Subcutaneous adipose tissue (tissue), 4 donors: ENCODE data around the gene OPRL1. TPM values are rescaled to one million over a fixed set of nuclear protein-coding genes. Genes with fewer than 3 reads are reported as not detected.

ENCODE experiments used
- total RNA-seq, 4 donors: library from RNA; depleted of rRNA; stranded (reverse); fragments of >200 nt; gene quantifications; one replicate each; pipeline ENCODE4 v1.1.0, GENCODE V29; 2016
- TF ChIP-seq, protein P1 (sequence below): fragments of 450-650 bp; IDR thresholded peaks from one replicate; pipeline ENCODE4 v1.5.1; 2016; ENCODE audit warnings: low read depth, mild to moderate bottlenecking, control low read depth, antibody characterized with exemption, moderate library complexity

Gene OPRL1
- total RNA-seq, 4 donors from 2014 or later: 0.65 to 2.7 (median 1.7) TPM

DNA sequence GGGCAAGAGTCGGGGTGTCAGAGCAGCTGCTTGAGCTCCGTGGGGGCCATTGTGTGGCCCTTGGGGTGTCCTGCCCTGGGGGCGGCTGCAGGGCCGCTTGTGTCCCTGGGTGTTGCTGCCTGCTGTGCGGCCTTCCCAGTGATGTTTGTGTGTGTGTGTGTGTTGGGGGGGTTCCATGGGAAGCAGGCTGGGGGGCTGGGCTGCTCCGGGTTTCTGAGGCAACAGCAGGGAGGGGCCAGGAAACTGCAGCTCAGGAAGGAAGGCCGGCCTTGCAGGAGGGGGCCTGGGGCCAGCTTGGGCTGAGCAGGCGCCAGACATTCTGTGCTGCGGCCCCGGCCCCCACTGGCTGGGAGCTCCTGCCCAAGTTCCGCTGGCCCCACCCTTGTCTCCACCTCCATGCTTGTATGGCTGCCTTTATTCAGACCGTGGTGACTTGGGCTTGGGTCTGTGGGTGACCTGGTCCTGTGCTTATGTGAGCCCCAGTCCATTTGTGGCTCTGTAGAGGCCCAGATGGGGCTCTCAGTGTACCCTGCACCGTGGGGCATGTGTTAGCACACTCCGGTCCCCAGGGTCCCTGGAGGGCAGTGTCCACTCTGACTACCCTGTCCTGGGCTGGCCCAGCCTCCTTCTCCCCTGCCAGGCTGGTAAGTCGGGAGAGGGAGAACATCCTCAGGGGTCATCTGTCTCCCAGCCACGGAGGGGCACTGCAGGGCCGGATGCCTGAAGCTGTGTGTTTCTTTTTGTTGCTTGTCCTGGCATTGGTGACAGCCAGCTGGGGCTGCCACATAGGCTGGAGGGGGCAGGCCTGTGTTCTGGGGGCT, 25.8 kb upstream of the OPRL1 start:
- TF ChIP-seq, protein P1, sequence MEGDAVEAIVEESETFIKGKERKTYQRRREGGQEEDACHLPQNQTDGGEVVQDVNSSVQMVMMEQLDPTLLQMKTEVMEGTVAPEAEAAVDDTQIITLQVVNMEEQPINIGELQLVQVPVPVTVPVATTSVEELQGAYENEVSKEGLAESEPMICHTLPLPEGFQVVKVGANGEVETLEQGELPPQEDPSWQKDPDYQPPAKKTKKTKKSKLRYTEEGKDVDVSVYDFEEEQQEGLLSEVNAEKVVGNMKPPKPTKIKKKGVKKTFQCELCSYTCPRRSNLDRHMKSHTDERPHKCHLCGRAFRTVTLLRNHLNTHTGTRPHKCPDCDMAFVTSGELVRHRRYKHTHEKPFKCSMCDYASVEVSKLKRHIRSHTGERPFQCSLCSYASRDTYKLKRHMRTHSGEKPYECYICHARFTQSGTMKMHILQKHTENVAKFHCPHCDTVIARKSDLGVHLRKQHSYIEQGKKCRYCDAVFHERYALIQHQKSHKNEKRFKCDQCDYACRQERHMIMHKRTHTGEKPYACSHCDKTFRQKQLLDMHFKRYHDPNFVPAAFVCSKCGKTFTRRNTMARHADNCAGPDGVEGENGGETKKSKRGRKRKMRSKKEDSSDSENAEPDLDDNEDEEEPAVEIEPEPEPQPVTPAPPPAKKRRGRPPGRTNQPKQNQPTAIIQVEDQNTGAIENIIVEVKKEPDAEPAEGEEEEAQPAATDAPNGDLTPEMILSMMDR: no peak

DNA sequence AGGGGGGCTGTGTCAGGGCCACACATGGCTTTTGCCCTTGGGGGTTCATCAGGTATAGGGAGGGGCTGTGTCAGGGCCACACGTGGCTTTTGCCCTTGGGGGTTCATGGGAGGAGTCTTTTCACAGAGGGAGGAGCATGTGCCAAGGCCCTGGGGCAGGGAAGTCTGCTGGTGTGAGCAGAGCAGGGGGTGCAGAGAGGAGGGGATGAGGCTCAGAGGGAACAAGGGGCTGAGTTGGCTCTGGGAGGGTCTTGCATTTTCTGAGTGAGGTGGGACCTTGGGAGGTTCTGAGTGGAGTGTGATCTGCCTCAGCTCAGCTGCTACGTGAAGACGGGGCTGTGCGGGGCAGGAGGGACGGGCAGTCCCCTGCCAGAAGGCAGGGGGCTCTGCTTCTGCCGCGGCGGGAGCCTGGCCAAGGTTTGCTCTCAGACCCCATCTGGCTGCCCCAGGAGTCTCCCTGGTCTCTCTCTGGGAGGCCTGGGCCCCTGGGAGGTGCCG, 24.4 kb upstream of the OPRL1 start:
- TF ChIP-seq, protein P1: no peak

DNA sequence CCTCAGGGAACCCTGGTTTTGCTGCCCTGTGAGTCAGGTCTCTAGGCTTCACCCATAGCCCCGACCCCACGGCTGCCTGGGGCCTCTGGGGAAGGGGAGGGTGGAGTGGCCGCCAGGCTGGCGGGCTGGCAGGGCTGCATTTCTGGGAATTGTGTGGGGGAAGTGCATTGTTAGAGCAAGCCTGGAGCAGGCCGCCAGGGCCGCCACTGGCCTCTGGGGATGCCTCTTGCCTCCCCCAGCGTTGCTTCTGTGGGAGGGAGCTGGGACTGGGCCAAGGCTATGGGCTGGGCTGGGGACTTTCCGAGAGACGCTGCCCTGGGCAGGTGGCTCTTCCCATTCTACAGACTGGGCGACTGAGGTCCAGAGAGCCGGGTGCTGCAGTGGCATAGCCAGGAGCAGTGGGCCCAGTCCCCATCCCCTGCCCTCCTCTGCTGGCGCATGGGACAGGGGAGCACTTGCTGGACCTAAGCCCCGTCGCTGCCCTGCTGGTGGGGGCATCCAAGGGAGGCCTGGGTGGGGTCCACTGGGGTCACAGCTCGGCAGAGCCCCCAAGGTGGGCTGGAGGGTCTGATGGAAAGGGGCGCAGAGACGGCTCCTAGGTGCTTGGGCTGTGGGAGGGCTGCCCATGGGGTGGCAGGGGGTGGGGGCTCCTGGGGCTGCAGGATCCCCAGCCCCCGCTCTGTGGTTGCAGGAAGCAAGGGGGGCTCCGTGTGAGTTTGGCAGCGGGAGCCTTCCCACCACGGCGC, 23.8 kb upstream of the OPRL1 start:
- TF ChIP-seq, protein P1: no peak

DNA sequence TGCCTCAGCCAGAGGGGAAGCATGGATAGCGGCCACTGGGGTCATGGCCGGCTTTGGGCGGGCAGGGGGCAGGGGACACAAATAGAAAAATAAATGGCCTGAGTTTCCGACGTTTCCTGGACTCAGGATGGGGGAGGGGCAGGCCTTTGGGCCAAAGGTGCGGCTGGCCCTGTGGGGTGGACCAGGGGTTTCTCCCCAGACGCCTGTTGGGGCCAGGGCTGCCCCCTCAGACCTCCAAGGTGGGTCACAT, 23.3 kb upstream of the OPRL1 start:
- TF ChIP-seq, protein P1: no peak

DNA sequence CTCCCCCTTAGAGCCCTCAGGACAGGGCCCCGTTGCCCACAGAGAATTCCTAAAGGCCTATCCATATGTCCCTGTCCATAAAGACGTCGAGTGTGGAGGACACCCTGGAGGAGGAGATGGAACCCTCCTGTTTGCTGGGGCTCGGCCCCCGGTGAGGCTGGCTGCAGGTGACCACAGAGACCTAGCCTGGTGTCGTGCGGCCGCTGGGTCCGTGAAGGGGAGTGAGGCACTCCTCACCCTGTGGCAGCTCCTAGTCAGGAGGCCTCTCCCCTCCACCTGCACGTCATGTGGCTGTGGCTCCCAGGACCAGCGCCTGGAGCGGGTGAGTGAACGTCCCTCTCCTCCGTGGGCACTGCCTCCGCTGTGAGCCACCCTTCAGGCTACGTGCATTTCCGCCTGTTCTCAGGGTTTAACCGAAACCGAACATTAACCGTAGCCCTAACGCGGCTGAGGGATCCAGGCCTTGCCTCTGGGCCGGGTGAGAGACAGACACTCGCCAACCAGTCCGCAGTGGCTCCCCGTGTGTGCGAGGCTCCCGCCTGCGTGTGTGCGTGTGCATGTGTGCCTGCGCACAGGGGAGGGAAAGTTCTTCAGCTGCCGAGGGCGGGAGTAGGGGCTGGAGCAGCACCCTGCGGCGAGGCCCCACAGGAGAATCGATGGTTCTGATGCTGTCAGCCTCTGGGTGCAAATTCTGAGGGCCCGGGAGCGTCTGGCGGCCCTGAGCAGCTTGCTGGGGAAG, 22.8 kb upstream of the OPRL1 start:
- TF ChIP-seq, protein P1: no peak

DNA sequence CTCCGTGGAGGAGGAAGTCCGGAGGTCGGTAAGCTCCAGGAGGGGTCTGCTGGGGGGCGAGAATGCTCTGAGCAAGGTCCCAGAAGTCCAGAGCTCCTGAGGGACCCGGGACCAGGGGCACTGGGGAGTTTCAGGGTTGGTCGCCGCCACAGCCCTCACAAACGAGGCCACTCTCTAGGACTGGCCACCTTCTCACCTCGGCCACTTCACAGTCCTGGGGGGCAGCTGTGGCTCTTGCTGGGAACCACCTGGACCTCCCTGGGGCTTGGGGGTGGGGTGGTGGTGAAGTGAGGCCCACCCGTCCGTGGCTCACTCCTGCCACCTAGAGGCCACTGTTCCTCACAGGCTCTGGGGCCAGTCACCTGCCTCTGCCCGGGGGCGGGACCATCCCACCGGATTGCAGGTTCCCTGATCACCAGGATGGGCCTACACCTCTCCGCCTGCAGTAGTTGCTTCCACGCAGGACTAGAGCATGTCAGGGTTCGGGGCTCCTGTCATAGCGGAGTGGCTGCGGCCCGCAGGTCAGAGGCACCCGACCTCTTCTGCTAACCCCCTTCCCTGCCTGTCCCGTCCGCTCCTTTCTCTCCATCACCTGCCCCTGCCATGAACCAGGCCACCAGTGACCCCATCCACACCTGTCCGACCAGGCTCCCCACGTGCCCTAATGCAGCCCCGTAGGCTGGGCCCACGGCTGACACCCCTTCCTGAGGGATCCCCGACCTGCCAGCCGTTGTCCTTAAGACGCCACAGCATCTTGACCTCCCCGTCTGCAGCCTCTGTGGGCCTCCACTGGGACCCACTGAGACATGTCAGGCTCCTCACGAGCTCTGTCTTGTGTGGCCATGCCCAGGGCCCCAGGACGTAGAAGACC, 22.0 kb upstream of the OPRL1 start:
- TF ChIP-seq, protein P1: no peak
